K562 (cell line): Measurements from ENCODE around the gene PRKD2. TPM values are rescaled to one million over a fixed set of nuclear protein-coding genes. Genes with fewer than 3 reads are reported as not detected.
A peak's percentile ranks its signal among the peaks of the same experiment; 100 is the strongest.

Experiments used
- BACH1 ChIP-seq: fragments of 200-800 bp; sonication (Bioruptor generic); IDR thresholded peaks from 2 replicates; pipeline ENCODE4 v1.6.1; 2016; ENCODE audit warnings: missing genetic modification characterization, missing compliant biosample characterization
- CCNT2 ChIP-seq: IDR thresholded peaks from 2 replicates; pipeline ENCODE4 v1.6.1; 2011; ENCODE audit warnings: borderline replicate concordance, low read depth, mild to moderate bottlenecking, moderate library complexity, mixed read lengths, low read length; ENCODE audit not compliant: insufficient read length; ENCODE audit errors: extremely low read depth
- CTBP1 ChIP-seq: fragments of 450-650 bp; IDR thresholded peaks from 2 replicates; pipeline ENCODE4 v1.6.1; 2016; ENCODE audit warnings: borderline replicate concordance
- HDAC6 ChIP-seq: IDR thresholded peaks from 2 replicates; pipeline ENCODE4 v1.6.1; 2012; ENCODE audit warnings: low read depth, mild to moderate bottlenecking, control low read depth, inconsistent platforms, low read length, moderate library complexity
- KLF13 ChIP-seq: fragments of 450-650 bp; IDR thresholded peaks from 2 replicates; pipeline ENCODE4 v1.6.1; 2016; ENCODE audit warnings: missing genetic modification characterization, low read depth, mild to moderate bottlenecking, missing compliant biosample characterization, moderate library complexity, borderline replicate concordance
- MAZ ChIP-seq, 2 experiments: fragments of 450-650 bp in 1 of 2; sonication (generic) in 1 of 2; formaldehyde crosslinking; IDR thresholded peaks in 1 of 2; conservative IDR thresholded peaks in 1 of 2; 2 replicates each; pipeline versions ENCODE4 v1.4.0 to v1.5.0; 2020; ENCODE audit warnings: mild to moderate bottlenecking in 1 of 2, missing genetic modification reagents in 1 of 2
- MBD2 ChIP-seq: sonication (generic); IDR thresholded peaks from 2 replicates; pipeline ENCODE4 v1.6.1; 2016; ENCODE audit warnings: low read depth, borderline replicate concordance
- NCOR1 ChIP-seq: fragments of 450-650 bp; IDR thresholded peaks from 2 replicates; pipeline ENCODE4 v1.6.1; 2016; ENCODE audit warnings: mild to moderate bottlenecking, moderate library complexity
- NRF1 ChIP-seq, 2 experiments: fragments of 450-650 bp; IDR thresholded peaks in 1 of 2; conservative IDR thresholded peaks in 1 of 2; 2 replicates each; pipeline ENCODE4 v1.6.1; 2014; ENCODE audit warnings: mild to moderate bottlenecking in 2 of 2
- PATZ1 ChIP-seq: fragments of 250-450 bp; sonication (Bioruptor Pico); IDR thresholded peaks from 2 replicates; pipeline ENCODE4 v1.5.0; 2020; ENCODE audit warnings: mild to moderate bottlenecking, borderline replicate concordance
- PHF8 ChIP-seq: fragments of 200-600 bp; sonication (generic); IDR thresholded peaks from 2 replicates; pipeline ENCODE4 v1.6.1; 2012; ENCODE audit warnings: mixed run types, mild to moderate bottlenecking, inconsistent platforms, low read length, moderate library complexity, borderline replicate concordance
- POLR2AphosphoS5 ChIP-seq: IDR thresholded peaks from 2 replicates; pipeline ENCODE4 v1.6.1; 2011; ENCODE audit warnings: mild to moderate bottlenecking, low read depth, low read length, moderate library complexity; ENCODE audit not compliant: control insufficient read depth, insufficient read depth
- POU5F1 ChIP-seq: fragments of 150-350 bp; IDR thresholded peaks from 2 replicates; pipeline ENCODE4 v1.6.1; 2014; ENCODE audit warnings: borderline replicate concordance, low read length, low read depth, mild to moderate bottlenecking; ENCODE audit not compliant: partially characterized antibody
- RBFOX2 ChIP-seq: fragments of 200-400 bp; formaldehyde crosslinking; IDR thresholded peaks from 2 replicates; pipeline ENCODE4 v1.6.1; 2017; ENCODE audit warnings: low read depth, mild to moderate bottlenecking, low read length, moderate library complexity
- SP1 ChIP-seq: sonication (generic); formaldehyde crosslinking; IDR thresholded peaks from 2 replicates; pipeline ENCODE4 v1.8.1; 2022; ENCODE audit warnings: mild to moderate bottlenecking, missing genetic modification reagents
- TFAM ChIP-seq: fragments of 250-450 bp; sonication (Bioruptor Pico); conservative IDR thresholded peaks from 2 replicates; pipeline ENCODE4 v1.5.0; 2021; ENCODE audit warnings: mild to moderate bottlenecking, moderate library complexity
- TFAP4 ChIP-seq: sonication (generic); formaldehyde crosslinking; IDR thresholded peaks from 2 replicates; pipeline ENCODE4 v1.8.0; 2022; ENCODE audit warnings: missing genetic modification reagents, mild to moderate bottlenecking, moderate library complexity, borderline replicate concordance
- ZFP36 ChIP-seq: fragments of 150-350 bp; IDR thresholded peaks from 2 replicates; pipeline ENCODE4 v1.6.1; 2018; ENCODE audit warnings: low read length, low read depth; ENCODE audit not compliant: partially characterized antibody
- polyA plus RNA-seq, 8 experiments: library from polyadenylated mRNA; depleted of rRNA in 4 of 8; stranded (reverse) in 5 of 8; unstranded in 3 of 8; fragments of >200 nt; fragmentation: Nextera tagmentation in 2 of 8; fragmentation: Illumina TruSeq in 1 of 8; extraction: Ambion mirVana in 2 of 8; extraction: Trizol in 1 of 8; gene quantifications; 2 replicates each; pipeline versions ENCODE4 v1.2.1 to v1.2.3, GENCODE V29; 2011 to 2014; ENCODE audit warnings: inconsistent platforms in 1 of 8, missing spikeins in 1 of 8
- total RNA-seq, 7 experiments: library from RNA; depleted of rRNA in 6 of 7; stranded (reverse); fragments of >200 nt in 6 of 7; fragmentation: Illumina TruSeq in 2 of 7; extraction: Trizol in 2 of 7; gene quantifications; 2 replicates each; pipeline versions ENCODE4 v1.2.1 to v1.2.3, GENCODE V29; 2011 to 2021; ENCODE audit warnings: low replicate concordance in 1 of 7
- TF ChIP-seq, protein P1 (sequence below): fragments of 200-800 bp; sonication (Bioruptor generic); IDR thresholded peaks from 2 replicates; pipeline ENCODE4 v1.6.1; 2017; ENCODE audit warnings: missing genetic modification characterization, missing compliant biosample characterization
- TF ChIP-seq, protein P2 (sequence below): fragments of 250-450 bp; sonication (Bioruptor Pico); IDR thresholded peaks from 2 replicates; pipeline ENCODE4 v1.9.0; 2021; ENCODE audit warnings: mild to moderate bottlenecking
- TF ChIP-seq, protein P3 (sequence below): IDR thresholded peaks from 2 replicates; pipeline ENCODE4 v1.6.1; 2014; ENCODE audit warnings: antibody characterized with exemption

The PRKD2 gene
- total and polyA plus RNA-seq, 9 of the 15 experiments (the other 6 are each of a cell fraction or from before 2014, with no cell fraction given), result 1.8 to 60.0 (median 15.0) TPM

DNA sequence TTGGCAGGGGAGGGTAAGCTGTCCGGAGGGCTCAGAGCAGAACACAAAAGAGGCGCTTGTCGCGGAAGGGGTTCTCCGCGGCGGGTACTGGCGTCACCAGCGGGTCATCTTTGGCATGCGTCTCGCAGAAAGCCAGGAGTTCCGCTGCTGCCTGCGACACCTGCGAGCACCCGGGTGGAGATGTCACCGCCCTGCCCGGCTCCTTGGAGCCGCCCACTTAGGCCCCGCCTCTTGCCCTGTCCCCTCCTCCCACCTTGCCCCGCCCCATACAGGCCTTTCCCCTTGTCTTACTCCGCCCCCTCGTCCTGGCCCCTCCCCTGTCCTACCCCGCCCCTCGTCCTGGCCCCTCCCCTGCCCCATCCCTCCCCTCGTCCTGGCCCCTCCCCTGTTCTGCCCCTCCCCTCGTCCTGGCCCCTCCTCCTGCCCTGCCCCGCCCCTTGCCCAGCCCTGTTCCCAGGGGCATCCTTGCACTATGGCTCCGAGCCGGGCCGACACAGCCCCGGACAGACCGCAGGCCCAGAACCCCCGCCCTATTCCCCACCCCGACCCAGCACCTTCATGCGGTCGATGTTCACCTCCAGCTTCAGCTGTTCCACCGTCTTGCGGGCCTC, 82.8 kb downstream of the PRKD2 start (continued):
- TF ChIP-seq TFAP4 (CRISPR knock-in tag), result peak; percentile 58; the same call in 1 of the 2 replicates
- no peak for TF ChIP-seq POU5F1
- TF ChIP-seq NRF1 (conservative IDR thresholded peaks at IDR 0.05 in 1 of 2, IDR thresholded peaks at IDR 0.05 in 1 of 2), result peak; percentile 34 to 47
- no peak for TF ChIP-seq POLR2AphosphoS5
- TF ChIP-seq PATZ1 (CRISPR knock-in tag), result no peak
- TF ChIP-seq PHF8, result peak; percentile 17; the same call in 1 of the 2 replicates
- peak; percentile 28 for TF ChIP-seq SP1
- peak; percentile 46 for TF ChIP-seq RBFOX2
- no peak for TF ChIP-seq TFAM
- TF ChIP-seq, protein P1, sequence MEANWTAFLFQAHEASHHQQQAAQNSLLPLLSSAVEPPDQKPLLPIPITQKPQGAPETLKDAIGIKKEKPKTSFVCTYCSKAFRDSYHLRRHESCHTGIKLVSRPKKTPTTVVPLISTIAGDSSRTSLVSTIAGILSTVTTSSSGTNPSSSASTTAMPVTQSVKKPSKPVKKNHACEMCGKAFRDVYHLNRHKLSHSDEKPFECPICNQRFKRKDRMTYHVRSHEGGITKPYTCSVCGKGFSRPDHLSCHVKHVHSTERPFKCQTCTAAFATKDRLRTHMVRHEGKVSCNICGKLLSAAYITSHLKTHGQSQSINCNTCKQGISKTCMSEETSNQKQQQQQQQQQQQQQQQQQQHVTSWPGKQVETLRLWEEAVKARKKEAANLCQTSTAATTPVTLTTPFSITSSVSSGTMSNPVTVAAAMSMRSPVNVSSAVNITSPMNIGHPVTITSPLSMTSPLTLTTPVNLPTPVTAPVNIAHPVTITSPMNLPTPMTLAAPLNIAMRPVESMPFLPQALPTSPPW (CRISPR knock-in tag), result peak; percentile 61; the same call in 1 of the 2 replicates
- 0 out of 2 replicates have a peak, but pooled peaks have one; percentile 15 for TF ChIP-seq MBD2
- TF ChIP-seq, protein P2, sequence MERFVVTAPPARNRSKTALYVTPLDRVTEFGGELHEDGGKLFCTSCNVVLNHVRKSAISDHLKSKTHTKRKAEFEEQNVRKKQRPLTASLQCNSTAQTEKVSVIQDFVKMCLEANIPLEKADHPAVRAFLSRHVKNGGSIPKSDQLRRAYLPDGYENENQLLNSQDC (CRISPR knock-in tag), result no peak
- TF ChIP-seq ZFP36, result peak; percentile 22
- TF ChIP-seq BACH1 (tag), result no peak
- TF ChIP-seq KLF13, result peak; percentile 73; the same call in 1 of the 2 replicates
- TF ChIP-seq CTBP1, result peak; percentile 18; the same call in 1 of the 2 replicates
- no peak for TF ChIP-seq NCOR1
- no peak for TF ChIP-seq HDAC6
- peak in 1 of 2 experiments; percentile 73; a peak in 2 of 4 replicates for TF ChIP-seq MAZ (CRISPR knock-in tag; conservative IDR thresholded peaks at IDR 0.05 in 1 of 2, IDR thresholded peaks at IDR 0.05 in 1 of 2)
- TF ChIP-seq CCNT2, result peak; percentile 25
- TF ChIP-seq, protein P3, sequence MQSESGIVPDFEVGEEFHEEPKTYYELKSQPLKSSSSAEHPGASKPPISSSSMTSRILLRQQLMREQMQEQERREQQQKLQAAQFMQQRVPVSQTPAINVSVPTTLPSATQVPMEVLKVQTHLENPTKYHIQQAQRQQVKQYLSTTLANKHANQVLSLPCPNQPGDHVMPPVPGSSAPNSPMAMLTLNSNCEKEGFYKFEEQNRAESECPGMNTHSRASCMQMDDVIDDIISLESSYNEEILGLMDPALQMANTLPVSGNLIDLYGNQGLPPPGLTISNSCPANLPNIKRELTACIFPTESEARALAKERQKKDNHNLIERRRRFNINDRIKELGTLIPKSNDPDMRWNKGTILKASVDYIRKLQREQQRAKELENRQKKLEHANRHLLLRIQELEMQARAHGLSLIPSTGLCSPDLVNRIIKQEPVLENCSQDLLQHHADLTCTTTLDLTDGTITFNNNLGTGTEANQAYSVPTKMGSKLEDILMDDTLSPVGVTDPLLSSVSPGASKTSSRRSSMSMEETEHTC, result no peak
